ENCODE results near the gene ARL6IP6. TPM values are rescaled to one million over a fixed set of nuclear protein-coding genes. Genes with fewer than 3 reads are reported as not detected.

ARL6IP6 gene
- total and polyA plus RNA-seq, 2 donors (not counting 1 experiment from before 2014, with no cell fraction given), result 17.8 to 20.4 TPM

- Mint-ChIP-seq H3K4me1 (peaks cover 47% of the 10 kb centered on the region), H3K4me3 (no peak overlapping the region), H3K27ac (no peak overlapping the region), H3K27me3 (no peaks in the 10 kb centered on the region), H3K9me3 (ENCODE audit: insufficient read depth) (no peaks in the 10 kb centered on the region)
- Histone ChIP-seq H3K4me1 (ENCODE audit: control insufficient read depth in 2 of 2, insufficient read depth in 2 of 2, low read length in 2 of 2) (no peaks in the 10 kb centered on the region), H3K79me2 (ENCODE audit: control insufficient read depth, insufficient read depth, low read length) (peaks cover 100% of the 10 kb centered on the region), H2AFZ (ENCODE audit: insufficient read depth, low read depth, low read length, poor library complexity, severe bottlenecking) (no peak overlapping the region), H3K9ac (ENCODE audit: low read length) (no peak overlapping the region), H3K4me2 (replicated peaks; ENCODE audit: low read depth, low read length, poor library complexity, severe bottlenecking) (no peak overlapping the region), H3K4me3 (ENCODE audit: control extremely low read depth in 1 of 5, extremely low read depth in 1 of 5, insufficient read depth in 1 of 5, low read depth in 2 of 5, low read length in 4 of 5) (no peak overlapping the region), H3K36me3 (replicated peaks in 1 of 2; ENCODE audit: control extremely low read depth in 1 of 2, control insufficient read depth in 1 of 2, extremely low read depth in 1 of 2, insufficient read depth in 2 of 2, low read length in 1 of 2) (peaks cover 16 to 35% of the 10 kb centered on the region in 2 experiments), H3K27me3 (replicated peaks in 1 of 4; ENCODE audit: control extremely low read depth in 1 of 4, control insufficient read depth in 3 of 4, insufficient read depth in 4 of 4, low read length in 3 of 4) (no peaks in the 10 kb centered on the region), H3K27ac (ENCODE audit: low read length in 2 of 2) (no peak overlapping the region), H3K9me3 (ENCODE audit: control extremely low read depth in 1 of 3, control insufficient read depth in 2 of 3, insufficient read depth in 1 of 3, low read length in 2 of 3) (peaks cover 0 to 5% (median 0%) of the 10 kb centered on the region in 3 donors), H4K20me1 (ENCODE audit: control insufficient read depth, insufficient read depth, low read length, poor library complexity, severe bottlenecking) (peaks cover 85% of the 10 kb centered on the region)
- ATAC-seq (ENCODE audit: low read depth), result no peak
- WGBS (ENCODE audit: insufficient coverage), result no CpG with 5 or more reads among the region's 4 CpGs
- ChIA-PET CTCF (no interaction called here), POLR2A (no interaction called here)
- TF ChIP-seq EZH2 (IDR thresholded peaks at IDR 0.05; ENCODE audit: borderline replicate concordance, insufficient read depth, low read depth, low read length, poor library complexity, severe bottlenecking), result no peak
- TF ChIP-seq CTCF (IDR thresholded peaks at IDR 0.05), result no peak
- DNase-seq, result no peak
- intact Hi-C loops (cut with micrococcal nuclease), result no loop called here
These were observed 11.9 kb upstream of the ARL6IP6 start for GRCh38 chr2:152706477-152707021.

- no peak overlapping the region for H3K27ac ChIP-seq (ENCODE audit: low read length in 2 of 2)
- H3K4me3 ChIP-seq (ENCODE audit: control extremely low read depth in 1 of 5, extremely low read depth in 1 of 5, insufficient read depth in 1 of 5, low read depth in 2 of 5, low read length in 4 of 5), result no peak overlapping the region
- no peak overlapping the region for H3K4me3 Mint-ChIP-seq
- WGBS (ENCODE audit: insufficient coverage), result 100% methylated on average over 2 of the region's 2 CpGs
- ATAC-seq (ENCODE audit: low read depth) (no peak), DNase-seq (no peak)
- H3K27ac Mint-ChIP-seq, result no peak overlapping the region
- H3K79me2 ChIP-seq (ENCODE audit: control insufficient read depth, insufficient read depth, low read length), result peaks cover 100% of the 10 kb centered on the region
- H3K27me3 ChIP-seq (replicated peaks in 1 of 4; ENCODE audit: control extremely low read depth in 1 of 4, control insufficient read depth in 3 of 4, insufficient read depth in 4 of 4, low read length in 3 of 4), result no peaks in the 10 kb centered on the region
- peaks cover 47% of the 10 kb centered on the region for H3K4me1 Mint-ChIP-seq
- H3K4me2 ChIP-seq (replicated peaks; ENCODE audit: low read depth, low read length, poor library complexity, severe bottlenecking), result no peak overlapping the region
- peaks cover 79% of the 10 kb centered on the region for H4K20me1 ChIP-seq (ENCODE audit: control insufficient read depth, insufficient read depth, low read length, poor library complexity, severe bottlenecking)
- CTCF ChIA-PET, result interaction anchor here (1.1 kb wide), 1 partner anchor 74 kb away, joined by 5 read pairs; no protein-coding TSS in a partner anchor
- peaks cover 16 to 41% of the 10 kb centered on the region in 2 experiments for H3K36me3 ChIP-seq (replicated peaks in 1 of 2; ENCODE audit: control extremely low read depth in 1 of 2, control insufficient read depth in 1 of 2, extremely low read depth in 1 of 2, insufficient read depth in 2 of 2, low read length in 1 of 2)
- TF ChIP-seq EZH2 (IDR thresholded peaks at IDR 0.05; ENCODE audit: borderline replicate concordance, insufficient read depth, low read depth, low read length, poor library complexity, severe bottlenecking) (no peak), CTCF (IDR thresholded peaks at IDR 0.05) (no peak)
- intact Hi-C loops (cut with micrococcal nuclease), result no loop called here
- POLR2A ChIA-PET, result no interaction called here
- H2AFZ ChIP-seq (ENCODE audit: insufficient read depth, low read depth, low read length, poor library complexity, severe bottlenecking), result no peak overlapping the region
- no peaks in the 10 kb centered on the region for H3K9me3 ChIP-seq (ENCODE audit: control extremely low read depth in 1 of 3, control insufficient read depth in 2 of 3, insufficient read depth in 1 of 3, low read length in 2 of 3)
- no peaks in the 10 kb centered on the region for H3K4me1 ChIP-seq (ENCODE audit: control insufficient read depth in 2 of 2, insufficient read depth in 2 of 2, low read length in 2 of 2)
- no peaks in the 10 kb centered on the region for H3K27me3 Mint-ChIP-seq
- no peak overlapping the region for H3K9ac ChIP-seq (ENCODE audit: low read length)
- H3K9me3 Mint-ChIP-seq (ENCODE audit: insufficient read depth), result no peaks in the 10 kb centered on the region
These were observed 9.7 kb upstream of the ARL6IP6 start for GRCh38 chr2:152708742-152709141.

Data from B cell (primary cell).